ENCODE measurements around the gene NEIL3.

The NEIL3 gene

GRCh38 chr4:177356921-177357320, 47.2 kb downstream of the NEIL3 start:
- Mint-ChIP-seq H3K9me3 (no peaks in the 10 kb centered on the region), H3K36me3 (peaks cover 38% of the 10 kb centered on the region), H3K27ac (no peak overlapping the region), H3K4me3 (no peak overlapping the region), H3K27me3 (no peaks in the 10 kb centered on the region), H3K4me1 (no peaks in the 10 kb centered on the region)
- DNase-seq = no peak
- CTCF ChIA-PET = no interaction called here

GRCh38 chr4:177367336-177367735, 57.7 kb downstream of the NEIL3 start:
- H3K4me1 Mint-ChIP-seq = peaks cover 13% of the 10 kb centered on the region
- no peak overlapping the region for H3K4me3 Mint-ChIP-seq
- no peaks in the 10 kb centered on the region for H3K27me3 Mint-ChIP-seq
- peaks cover 29% of the 10 kb centered on the region for H3K36me3 Mint-ChIP-seq
- peak; percentile 55 for DNase-seq
- H3K27ac Mint-ChIP-seq = peak overlapping the region; percentile 22
- CTCF ChIA-PET = interaction anchor here (1.8 kb wide), 1 partner anchor 74 kb away, joined by 5 read pairs; no protein-coding TSS in a partner anchor
- no peaks in the 10 kb centered on the region for H3K9me3 Mint-ChIP-seq

- peaks cover 13% of the 10 kb centered on the region for H3K4me1 Mint-ChIP-seq
- H3K36me3 Mint-ChIP-seq = peaks cover 15% of the 10 kb centered on the region
- no peak overlapping the region for H3K27ac Mint-ChIP-seq
- no peaks in the 10 kb centered on the region for H3K9me3 Mint-ChIP-seq
- CTCF ChIA-PET = no interaction called here
- no peak overlapping the region for H3K4me3 Mint-ChIP-seq
- no peak for DNase-seq
- no peaks in the 10 kb centered on the region for H3K27me3 Mint-ChIP-seq
Observed at GRCh38 chr4:177369372-177369771, 59.7 kb downstream of the NEIL3 start.

- peaks cover 13% of the 10 kb centered on the region for H3K4me1 Mint-ChIP-seq
- no peak overlapping the region for H3K27ac Mint-ChIP-seq
- DNase-seq = no peak
- no peak overlapping the region for H3K4me3 Mint-ChIP-seq
- no peaks in the 10 kb centered on the region for H3K9me3 Mint-ChIP-seq
- H3K27me3 Mint-ChIP-seq = no peaks in the 10 kb centered on the region
- H3K36me3 Mint-ChIP-seq = peaks cover 12% of the 10 kb centered on the region
- CTCF ChIA-PET = interaction anchor here (1.4 kb wide), 1 partner anchor 10 kb away, joined by 3 read pairs; no protein-coding TSS in a partner anchor
Observed at GRCh38 chr4:177371461-177371860, 61.8 kb downstream of the NEIL3 start.

- Mint-ChIP-seq H3K9me3 (no peaks in the 10 kb centered on the region), H3K27me3 (no peaks in the 10 kb centered on the region), H3K4me1 (no peaks in the 10 kb centered on the region), H3K27ac (no peak overlapping the region), H3K36me3 (peaks cover 8% of the 10 kb centered on the region), H3K4me3 (no peak overlapping the region)
- CTCF ChIA-PET = interaction anchor here (1.6 kb wide), 1 partner anchor 124 kb away, joined by 5 read pairs; no protein-coding TSS in a partner anchor
- no peak for DNase-seq
Observed at GRCh38 chr4:177374966-177375365, 65.3 kb downstream of the NEIL3 start.

- Mint-ChIP-seq H3K27ac (no peak overlapping the region), H3K4me3 (no peak overlapping the region), H3K9me3 (no peaks in the 10 kb centered on the region), H3K4me1 (no peaks in the 10 kb centered on the region), H3K36me3 (peaks cover 6% of the 10 kb centered on the region), H3K27me3 (no peaks in the 10 kb centered on the region)
- CTCF ChIA-PET = interaction anchor here (0.6 to 1.6 kb wide), 4 partner anchors 12 to 125 kb away, joined by 3 to 5 read pairs (median 3); partner anchors contain the start of gene AGA
- DNase-seq = no peak
Observed at GRCh38 chr4:177375372-177375771, 65.7 kb downstream of the NEIL3 start.

- H3K27ac Mint-ChIP-seq = no peak overlapping the region
- CTCF ChIA-PET = interaction anchor here (0.6 to 1.6 kb wide), 4 partner anchors 13 to 125 kb away, joined by 3 to 5 read pairs (median 3); partner anchors contain the start of gene AGA
- no peak for DNase-seq
- no peak overlapping the region for H3K4me3 Mint-ChIP-seq
- no peaks in the 10 kb centered on the region for H3K4me1 Mint-ChIP-seq
- H3K9me3 Mint-ChIP-seq = no peaks in the 10 kb centered on the region
- H3K27me3 Mint-ChIP-seq = peaks cover 4% of the 10 kb centered on the region
- peaks cover 1% of the 10 kb centered on the region for H3K36me3 Mint-ChIP-seq
Observed at GRCh38 chr4:177376024-177376423, 66.3 kb downstream of the NEIL3 start.

GRCh38 chr4:177380730-177381287, 71.1 kb downstream of the NEIL3 start:
- H3K27me3 Mint-ChIP-seq = peaks cover 12% of the 10 kb centered on the region
- no peak overlapping the region for H3K4me3 Mint-ChIP-seq
- no peaks in the 10 kb centered on the region for H3K9me3 Mint-ChIP-seq
- no peak overlapping the region for H3K27ac Mint-ChIP-seq
- CTCF ChIA-PET = interaction anchor here (0.6 to 1.8 kb wide), 4 partner anchors 10 to 131 kb away, joined by 3 to 10 read pairs (median 4); no protein-coding TSS in a partner anchor
- DNase-seq = no peak
- H3K4me1 Mint-ChIP-seq = peaks cover 3% of the 10 kb centered on the region
- no peaks in the 10 kb centered on the region for H3K36me3 Mint-ChIP-seq

GRCh38 chr4:177381762-177382310, 72.2 kb downstream of the NEIL3 start:
- Mint-ChIP-seq H3K36me3 (no peaks in the 10 kb centered on the region), H3K27ac (no peak overlapping the region), H3K4me1 (peaks cover 10% of the 10 kb centered on the region), H3K9me3 (no peaks in the 10 kb centered on the region), H3K4me3 (no peak overlapping the region), H3K27me3 (peaks cover 12% of the 10 kb centered on the region)
- no peak for DNase-seq
- CTCF ChIA-PET = interaction anchor here (0.6 to 1.5 kb wide), 3 partner anchors 11 to 132 kb away, joined by 3 to 10 read pairs (median 3); no protein-coding TSS in a partner anchor

GRCh38 chr4:177384856-177385397, 75.3 kb downstream of the NEIL3 start:
- DNase-seq = no peak
- H3K36me3 Mint-ChIP-seq = no peaks in the 10 kb centered on the region
- H3K27ac Mint-ChIP-seq = no peak overlapping the region
- H3K4me3 Mint-ChIP-seq = no peak overlapping the region
- CTCF ChIA-PET = no interaction called here
- H3K4me1 Mint-ChIP-seq = peaks cover 10% of the 10 kb centered on the region
- H3K9me3 Mint-ChIP-seq = no peaks in the 10 kb centered on the region
- peaks cover 12% of the 10 kb centered on the region for H3K27me3 Mint-ChIP-seq

GRCh38 chr4:177385576-177386277, 76.1 kb downstream of the NEIL3 start:
- H3K27ac Mint-ChIP-seq = no peak overlapping the region
- no peaks in the 10 kb centered on the region for H3K9me3 Mint-ChIP-seq
- no peak overlapping the region for H3K4me3 Mint-ChIP-seq
- no peak for DNase-seq
- H3K4me1 Mint-ChIP-seq = peaks cover 12% of the 10 kb centered on the region
- CTCF ChIA-PET = no interaction called here
- peaks cover 8% of the 10 kb centered on the region for H3K27me3 Mint-ChIP-seq
- no peaks in the 10 kb centered on the region for H3K36me3 Mint-ChIP-seq

- Mint-ChIP-seq H3K4me3 (no peak overlapping the region), H3K27ac (no peak overlapping the region), H3K4me1 (peaks cover 17% of the 10 kb centered on the region), H3K36me3 (no peaks in the 10 kb centered on the region), H3K9me3 (no peaks in the 10 kb centered on the region), H3K27me3 (peaks cover 13% of the 10 kb centered on the region)
- no peak for DNase-seq
- CTCF ChIA-PET = no interaction called here
Observed at GRCh38 chr4:177386278-177386815, 76.7 kb downstream of the NEIL3 start.

GRCh38 chr4:177391287-177391686, 81.6 kb downstream of the NEIL3 start:
- Mint-ChIP-seq H3K36me3 (no peaks in the 10 kb centered on the region), H3K9me3 (no peaks in the 10 kb centered on the region), H3K27ac (no peak overlapping the region), H3K27me3 (peaks cover 13% of the 10 kb centered on the region), H3K4me3 (no peak overlapping the region), H3K4me1 (peaks cover 37% of the 10 kb centered on the region)
- no peak for DNase-seq
- CTCF ChIA-PET = no interaction called here

GRCh38 chr4:177391953-177392352, 82.3 kb downstream of the NEIL3 start:
- no peak for DNase-seq
- peak overlapping the region; percentile 59 for H3K27ac Mint-ChIP-seq
- CTCF ChIA-PET = no interaction called here

More at GRCh38 chr4:177391953-177392352, 82.3 kb downstream of the NEIL3 start:
- peaks cover 40% of the 10 kb centered on the region for H3K4me1 Mint-ChIP-seq
- no peaks in the 10 kb centered on the region for H3K36me3 Mint-ChIP-seq
- H3K27me3 Mint-ChIP-seq = peaks cover 13% of the 10 kb centered on the region
- no peaks in the 10 kb centered on the region for H3K9me3 Mint-ChIP-seq
- H3K4me3 Mint-ChIP-seq = no peak overlapping the region
